ENCODE measurements around the gene ZP3.
"Not testable (repeated sequence)": the region's sequence is repeated elsewhere in the genome, so short reads cannot be mapped to it uniquely, and the experiment has no call there.

ZP3 gene

GRCh38 chr7:76442664-76443446 lies 18.1 kb downstream of the ZP3 start:
- DNase-seq (ENCODE audit: low read depth): not testable (repeated sequence)

GRCh38 chr7:76443846-76444245 lies 19.1 kb downstream of the ZP3 start:
- DNase-seq (ENCODE audit: low read depth): not testable (repeated sequence)

- DNase-seq (ENCODE audit: low read depth): not testable (repeated sequence)
Measured at GRCh38 chr7:76445577-76446008, 20.8 kb downstream of the ZP3 start.

GRCh38 chr7:76457017-76457416 lies 32.3 kb downstream of the ZP3 start:
- DNase-seq (ENCODE audit: low read depth): not testable (repeated sequence)

GRCh38 chr7:76458504-76458903 lies 33.8 kb downstream of the ZP3 start:
- not testable (repeated sequence) for DNase-seq (ENCODE audit: low read depth)

- DNase-seq (ENCODE audit: low read depth): not testable (repeated sequence)
Measured at GRCh38 chr7:76460767-76461166, 36.0 kb downstream of the ZP3 start.

- DNase-seq (ENCODE audit: low read depth): peak; percentile 27
Measured at GRCh38 chr7:76461464-76462101, 36.8 kb downstream of the ZP3 start, which contains the start of gene DTX2. Gene DTX2 (plus strand): TSS chr7:76461709. CDS start chr7:76480510, 18,801 bp downstream.

- not testable (repeated sequence) for DNase-seq (ENCODE audit: low read depth)
Measured at GRCh38 chr7:76462271-76462882, 37.6 kb downstream of the ZP3 start.

GRCh38 chr7:76464959-76465358 lies 40.2 kb downstream of the ZP3 start:
- DNase-seq (ENCODE audit: low read depth): not testable (repeated sequence)

GRCh38 chr7:76465950-76466349 lies 41.2 kb downstream of the ZP3 start:
- DNase-seq (ENCODE audit: low read depth): not testable (repeated sequence)

GRCh38 chr7:76467743-76468404 lies 43.1 kb downstream of the ZP3 start:
- not testable (repeated sequence) for DNase-seq (ENCODE audit: low read depth)

GRCh38 chr7:76471556-76472221 lies 46.9 kb downstream of the ZP3 start:
- not testable (repeated sequence) for DNase-seq (ENCODE audit: low read depth)

GRCh38 chr7:76473097-76473496 lies 48.3 kb downstream of the ZP3 start:
- not testable (repeated sequence) for DNase-seq (ENCODE audit: low read depth)

- DNase-seq (ENCODE audit: low read depth): not testable (repeated sequence)
Measured at GRCh38 chr7:76476280-76476679, 51.5 kb downstream of the ZP3 start.

GRCh38 chr7:76476742-76477474 lies 52.2 kb downstream of the ZP3 start:
- not testable (repeated sequence) for DNase-seq (ENCODE audit: low read depth)

- DNase-seq (ENCODE audit: low read depth): not testable (repeated sequence)
Measured at GRCh38 chr7:76479628-76480027, 54.9 kb downstream of the ZP3 start.

GRCh38 chr7:76480403-76481253 lies 55.9 kb downstream of the ZP3 start:
- DNase-seq (ENCODE audit: low read depth): not testable (repeated sequence)

GRCh38 chr7:76482660-76483059 lies 57.9 kb downstream of the ZP3 start:
- not testable (repeated sequence) for DNase-seq (ENCODE audit: low read depth)

GRCh38 chr7:76483081-76483480 lies 58.3 kb downstream of the ZP3 start:
- not testable (repeated sequence) for DNase-seq (ENCODE audit: low read depth)

- DNase-seq (ENCODE audit: low read depth): not testable (repeated sequence)
Measured at GRCh38 chr7:76484456-76484855, 59.7 kb downstream of the ZP3 start.
